ENCODE measurements around the gene TAL1.

TAL1 gene

DNA sequence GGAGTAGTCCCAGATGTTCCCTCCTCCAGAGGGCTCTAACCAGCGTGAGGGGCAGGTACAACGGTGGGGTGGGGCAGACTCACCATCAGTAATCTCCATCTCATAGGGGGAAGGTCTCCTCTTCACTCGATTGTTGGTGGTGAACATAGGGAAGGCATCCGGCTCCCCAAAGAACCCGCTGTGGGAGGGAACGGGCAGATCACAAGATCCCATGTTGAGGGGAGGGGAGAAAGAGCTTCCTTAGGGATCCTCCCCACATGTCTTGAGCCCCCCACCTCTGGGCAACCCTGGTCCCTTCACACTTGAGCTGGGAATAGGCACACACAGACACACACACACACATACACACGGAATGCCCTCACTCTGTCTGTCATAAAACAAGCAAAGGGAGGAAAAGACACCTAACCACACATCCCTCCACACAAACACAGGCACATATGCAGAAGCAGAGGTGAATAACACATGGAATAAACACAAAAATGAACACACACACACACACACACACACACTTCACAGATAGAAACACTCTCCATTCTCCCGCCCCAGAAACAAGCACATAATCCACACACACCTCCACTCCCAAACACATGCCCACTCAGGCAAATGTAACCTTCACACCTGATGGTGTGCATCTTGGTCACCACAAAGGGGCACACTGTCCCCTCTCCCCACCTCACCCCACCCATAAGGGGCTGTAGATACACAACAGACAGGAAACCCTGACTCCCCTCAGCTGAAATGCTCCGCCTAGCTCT is 7.9 kb downstream of the TAL1 start:
- Histone ChIP-seq H3K4me3 (ENCODE audit: low read depth, low read length) (no peak overlapping the region), H3K36me3 (replicated peaks) (no peaks in the 10 kb centered on the region), H3K27ac (no peak overlapping the region), H3K27me3 (replicated peaks) (peaks cover 70% of the 10 kb centered on the region)
- no peak for TF ChIP-seq CTCF (IDR thresholded peaks at IDR 0.05; ENCODE audit: low read depth, low read length, missing control alignments)
- DNase-seq: no peak
- in situ Hi-C loops (cut with HindIII; ENCODE audit: low pct_ligation_motif_present, low sequenced_read_pairs): no loop called here

DNA sequence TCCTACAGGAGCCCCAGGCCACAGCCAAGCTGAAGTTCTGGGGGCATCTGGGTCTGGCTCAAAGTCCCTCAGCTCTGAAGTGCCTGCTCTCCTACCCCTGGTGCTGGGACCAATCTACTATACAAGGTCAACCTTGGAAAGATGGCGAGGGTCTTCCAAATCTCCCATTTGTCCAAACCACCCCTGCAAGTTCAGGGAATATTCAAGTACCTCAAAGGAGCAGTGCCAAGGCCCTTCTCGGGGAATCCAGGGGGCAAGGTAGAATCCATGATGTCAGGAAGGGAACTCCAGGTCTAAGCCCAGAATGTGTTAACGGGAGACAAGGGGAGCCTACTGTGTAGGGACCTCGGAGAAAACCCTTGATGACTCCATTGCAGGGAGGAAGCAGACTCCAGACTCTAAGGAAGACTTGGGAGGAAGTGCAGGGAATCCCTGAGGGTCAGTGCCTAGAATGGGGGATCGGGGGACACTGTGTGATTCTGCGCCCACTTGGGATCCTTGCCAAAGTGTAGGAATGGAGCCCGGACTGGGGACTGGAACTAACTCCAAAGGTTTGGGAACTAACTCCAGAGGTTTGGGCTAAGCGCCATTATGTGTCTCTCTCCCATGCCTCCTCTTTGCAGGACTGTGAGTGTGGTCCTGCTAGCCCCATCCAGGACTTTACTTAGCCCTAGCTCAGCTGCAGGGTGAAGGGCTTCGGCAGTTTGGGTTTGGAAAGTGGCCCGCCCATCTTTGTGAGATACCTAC is 8.7 kb downstream of the TAL1 start:
- in situ Hi-C loops (cut with HindIII; ENCODE audit: low pct_ligation_motif_present, low sequenced_read_pairs): no loop called here
- DNase-seq: no peak
- no peak for TF ChIP-seq CTCF (IDR thresholded peaks at IDR 0.05; ENCODE audit: low read depth, low read length, missing control alignments)
- Histone ChIP-seq H3K27ac (no peak overlapping the region), H3K4me3 (ENCODE audit: low read depth, low read length) (no peak overlapping the region), H3K36me3 (replicated peaks) (no peaks in the 10 kb centered on the region), H3K27me3 (replicated peaks) (peaks cover 62% of the 10 kb centered on the region)

GRCh38 chr1:47222476-47222875 is 9.5 kb downstream of the TAL1 start:
- no peak overlapping the region for H3K27ac ChIP-seq
- H3K36me3 ChIP-seq (replicated peaks): no peaks in the 10 kb centered on the region
- TF ChIP-seq CTCF (IDR thresholded peaks at IDR 0.05; ENCODE audit: low read depth, low read length, missing control alignments): no peak
- no peak for DNase-seq
- in situ Hi-C loops (cut with HindIII; ENCODE audit: low pct_ligation_motif_present, low sequenced_read_pairs): no loop called here
- H3K27me3 ChIP-seq (replicated peaks): peaks cover 54% of the 10 kb centered on the region
- no peak overlapping the region for H3K4me3 ChIP-seq (ENCODE audit: low read depth, low read length)

DNA sequence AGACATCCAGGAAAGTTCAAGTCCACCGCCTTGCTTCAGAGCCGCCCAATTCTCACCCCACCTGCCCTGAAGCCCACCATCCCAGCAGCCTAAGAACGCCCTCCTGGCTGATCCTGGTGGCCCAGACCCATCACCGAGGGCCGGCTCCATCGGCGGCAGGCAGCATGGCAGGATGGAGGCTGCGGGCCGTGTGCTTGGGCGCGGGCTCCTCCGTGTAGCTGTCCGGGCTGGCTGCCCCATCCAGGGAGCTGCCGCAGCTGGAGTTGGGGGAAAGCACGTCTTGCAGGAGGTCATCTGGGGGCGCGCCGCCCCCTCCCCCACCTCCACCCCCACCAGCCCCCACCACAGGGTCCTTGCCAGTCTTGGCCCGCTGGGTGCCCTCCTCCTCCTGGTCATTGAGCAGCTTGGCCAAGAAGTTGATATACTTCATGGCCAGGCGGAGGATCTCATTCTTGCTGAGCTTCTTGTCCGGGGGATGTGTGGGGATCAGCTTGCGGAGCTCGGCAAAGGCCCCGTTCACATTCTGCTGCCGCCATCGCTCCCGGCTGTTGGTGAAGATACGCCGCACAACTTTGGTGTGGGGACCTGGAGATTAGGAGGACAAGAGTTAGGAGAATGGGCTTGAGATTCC is 12.3 kb downstream of the TAL1 start:
- Histone ChIP-seq H3K27me3 (replicated peaks) (peaks cover 26% of the 10 kb centered on the region), H3K4me3 (ENCODE audit: low read depth, low read length) (no peak overlapping the region), H3K36me3 (replicated peaks) (no peaks in the 10 kb centered on the region), H3K27ac (no peak overlapping the region)
- in situ Hi-C loops (cut with HindIII; ENCODE audit: low pct_ligation_motif_present, low sequenced_read_pairs): no loop called here
- TF ChIP-seq CTCF (IDR thresholded peaks at IDR 0.05; ENCODE audit: low read depth, low read length, missing control alignments): no peak
- DNase-seq: no peak

GRCh38 chr1:47219001-47219400 is 13.0 kb downstream of the TAL1 start:
- no peak for DNase-seq
- peaks cover 19% of the 10 kb centered on the region for H3K27me3 ChIP-seq (replicated peaks)
- no peak overlapping the region for H3K27ac ChIP-seq
- in situ Hi-C loops (cut with HindIII; ENCODE audit: low pct_ligation_motif_present, low sequenced_read_pairs): no loop called here
- no peak for TF ChIP-seq CTCF (IDR thresholded peaks at IDR 0.05; ENCODE audit: low read depth, low read length, missing control alignments)
- no peaks in the 10 kb centered on the region for H3K36me3 ChIP-seq (replicated peaks)
- H3K4me3 ChIP-seq (ENCODE audit: low read depth, low read length): no peak overlapping the region
